Midbrain (tissue), 1 donor: Measurements from ENCODE around the gene POM121.
"Not testable (repeated sequence)": the region's sequence is repeated elsewhere in the genome, so short reads cannot be mapped to it uniquely, and the experiment has no call there.

Source experiments
- DNase-seq: peaks from one replicate; lab custom pipeline; 2025; lab: John Stamatoyannopoulos, UW

Gene POM121

GRCh38 chr7:72997447-72997846 lies 72.6 kb downstream of the POM121 start:
- not testable (repeated sequence) for DNase-seq

GRCh38 chr7:72997887-72998468 lies 73.1 kb downstream of the POM121 start:
- not testable (repeated sequence) for DNase-seq
